Measurements from ENCODE around the gene SEC22B. TPM values are rescaled to one million over a fixed set of nuclear protein-coding genes. Genes with fewer than 3 reads are reported as not detected.
"Not testable (repeated sequence)": the region's sequence is repeated elsewhere in the genome, so short reads cannot be mapped to it uniquely, and the experiment has no call there.

The SEC22B gene
- total and polyA plus RNA-seq, 5 donors from 2014 or later, result 16.4 to 24.9 (median 19.5) TPM

- not testable (repeated sequence) for H3K4me3 ChIP-seq (ENCODE audit: low read depth, low read length); H3K9me3 Mint-ChIP-seq; DNase-seq; H3K27me3 ChIP-seq (ENCODE audit: control insufficient read depth, insufficient read depth, low read length); H3K36me3 Mint-ChIP-seq; H3K36me3 ChIP-seq (ENCODE audit: control insufficient read depth, insufficient read depth, low read length); H3K27ac Mint-ChIP-seq; H3K4me1 ChIP-seq (ENCODE audit: control insufficient read depth, insufficient read depth, low read length, poor library complexity, severe bottlenecking); H3K9me3 ChIP-seq (ENCODE audit: control insufficient read depth in 2 of 2, low read length in 2 of 2); H3K27me3 Mint-ChIP-seq; H3K4me3 Mint-ChIP-seq; H3K27ac ChIP-seq (ENCODE audit: insufficient read depth, low read length, poor library complexity, severe bottlenecking); H3K4me1 Mint-ChIP-seq; ATAC-seq (ENCODE audit: low read depth in 2 of 2)
Observed at GRCh38 chr1:120109180-120109579, 67.1 kb downstream of the SEC22B start.

DNA sequence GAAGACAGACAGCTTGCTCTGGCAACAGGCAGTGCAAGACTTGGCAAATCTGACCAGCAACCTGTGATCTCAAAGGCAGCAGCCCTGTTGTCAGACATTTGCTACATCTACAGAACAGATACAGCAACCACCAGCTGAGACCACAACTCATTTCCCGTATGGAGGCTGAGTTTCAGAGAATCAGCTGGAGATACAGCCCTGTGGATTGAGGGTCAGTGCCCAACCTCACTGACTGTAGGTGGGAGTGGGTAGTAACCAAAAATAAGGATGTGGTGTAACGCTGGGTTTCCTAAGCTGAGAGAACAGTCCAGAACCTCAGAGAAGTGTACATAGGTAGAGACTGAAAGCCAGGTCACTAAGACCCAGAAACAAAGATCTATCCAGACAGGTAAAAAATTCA is 71.0 kb downstream of the SEC22B start:
- not testable (repeated sequence) for DNase-seq; H3K27ac Mint-ChIP-seq; H3K4me1 Mint-ChIP-seq; H3K27me3 ChIP-seq (ENCODE audit: control insufficient read depth, insufficient read depth, low read length); H3K36me3 Mint-ChIP-seq; H3K9me3 Mint-ChIP-seq; H3K4me3 ChIP-seq (ENCODE audit: low read depth, low read length); H3K27ac ChIP-seq (ENCODE audit: insufficient read depth, low read length, poor library complexity, severe bottlenecking); H3K4me3 Mint-ChIP-seq; H3K4me1 ChIP-seq (ENCODE audit: control insufficient read depth, insufficient read depth, low read length, poor library complexity, severe bottlenecking); H3K27me3 Mint-ChIP-seq; H3K36me3 ChIP-seq (ENCODE audit: control insufficient read depth, insufficient read depth, low read length); H3K9me3 ChIP-seq (ENCODE audit: control insufficient read depth in 2 of 2, low read length in 2 of 2)
- peak in 1 of 2 donors; percentile 24 for ATAC-seq (ENCODE audit: low read depth in 2 of 2)

DNA sequence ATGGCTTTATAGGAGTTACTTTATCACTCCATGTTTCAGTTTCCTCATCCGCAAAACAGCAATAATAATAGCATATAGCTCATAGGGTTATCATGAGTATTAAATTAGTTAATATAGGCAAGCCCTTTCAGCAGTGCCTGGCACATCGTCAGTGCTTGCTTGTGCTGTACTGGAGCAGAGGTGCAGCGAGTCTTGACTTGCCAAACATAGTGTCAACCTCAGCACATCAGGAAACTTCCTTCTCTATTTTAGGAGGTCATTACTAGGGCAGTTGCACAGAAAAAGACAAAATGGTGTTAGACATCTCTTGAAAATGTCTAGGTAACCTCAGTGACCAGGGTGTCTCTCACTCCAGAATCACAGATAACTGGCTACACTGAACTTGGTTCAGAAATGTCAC is 72.6 kb downstream of the SEC22B start:
- not testable (repeated sequence) for H3K4me3 Mint-ChIP-seq

GRCh38 chr1:120101593-120101992 is 74.7 kb downstream of the SEC22B start:
- not testable (repeated sequence) for ATAC-seq (ENCODE audit: low read depth in 2 of 2); H3K36me3 Mint-ChIP-seq; H3K4me3 Mint-ChIP-seq; H3K27me3 ChIP-seq (ENCODE audit: control insufficient read depth, insufficient read depth, low read length); H3K9me3 ChIP-seq (ENCODE audit: control insufficient read depth in 2 of 2, low read length in 2 of 2); H3K9me3 Mint-ChIP-seq; H3K4me1 ChIP-seq (ENCODE audit: control insufficient read depth, insufficient read depth, low read length, poor library complexity, severe bottlenecking); H3K27me3 Mint-ChIP-seq; H3K4me3 ChIP-seq (ENCODE audit: low read depth, low read length); H3K27ac ChIP-seq (ENCODE audit: insufficient read depth, low read length, poor library complexity, severe bottlenecking); H3K27ac Mint-ChIP-seq; H3K36me3 ChIP-seq (ENCODE audit: control insufficient read depth, insufficient read depth, low read length); DNase-seq
- peaks cover 0 to 12% (median under 1%) of the 10 kb centered on the region in 4 donors for H3K4me1 Mint-ChIP-seq

More for the DNA sequence above, 72.6 kb downstream of the SEC22B start:
- not testable (repeated sequence) for H3K27ac Mint-ChIP-seq; H3K4me1 Mint-ChIP-seq; H3K4me1 ChIP-seq (ENCODE audit: control insufficient read depth, insufficient read depth, low read length, poor library complexity, severe bottlenecking); H3K27me3 Mint-ChIP-seq; H3K27ac ChIP-seq (ENCODE audit: insufficient read depth, low read length, poor library complexity, severe bottlenecking); H3K9me3 Mint-ChIP-seq; DNase-seq; H3K27me3 ChIP-seq (ENCODE audit: control insufficient read depth, insufficient read depth, low read length); ATAC-seq (ENCODE audit: low read depth in 2 of 2); H3K4me3 ChIP-seq (ENCODE audit: low read depth, low read length); H3K9me3 ChIP-seq (ENCODE audit: control insufficient read depth in 2 of 2, low read length in 2 of 2); H3K36me3 ChIP-seq (ENCODE audit: control insufficient read depth, insufficient read depth, low read length); H3K36me3 Mint-ChIP-seq

Other genes starting within 250 kb of the SEC22B start
- gene NOTCH2, start 106.9 kb downstream of the SEC22B start, total RNA-seq, result 54.2 TPM
- 10 to 100 TPM; 13.9 to 25.8 (median 20.3) TPM for gene NOTCH2, start 106.9 kb downstream of the SEC22B start, polyA plus RNA-seq
- gene NBPF8, start 238.5 kb upstream of the SEC22B start, total RNA-seq, result 44.1 TPM
- 1 to 10 TPM in 3 of 4 donors, under 1 TPM in 1; 0.60 to 2.1 (median 1.5) TPM for gene NBPF8, start 238.5 kb upstream of the SEC22B start, polyA plus RNA-seq